SU-DHL-6 (cell line): Measurements from ENCODE around the gene LARP4B.

Source experiments
- H2AFZ ChIP-seq: fragments of 200-600 bp; sonication (generic); 2 replicates; pipeline ENCODE4 v1.6.1; 2014; ENCODE audit warnings: low read depth, mild to moderate bottlenecking, moderate library complexity, mixed read lengths, antibody characterized with exemption, low read length; ENCODE audit not compliant: severe bottlenecking
- H3F3A ChIP-seq: fragments of 200-600 bp; shearing (Covaris generic); 2 replicates; pipeline ENCODE4 v1.6.0; 2016; ENCODE audit warnings: antibody characterized with exemption, mild to moderate bottlenecking; ENCODE audit not compliant: insufficient read depth
- H3K27ac ChIP-seq: fragments of 200-600 bp; sonication (generic); 2 replicates; pipeline ENCODE4 v1.5.1; 2016; ENCODE audit warnings: low read depth, mild to moderate bottlenecking, low read length, moderate library complexity, mixed read lengths
- H3K27me3 ChIP-seq: fragments of 200-600 bp; sonication (generic), shearing (Covaris generic); 2 replicates; pipeline ENCODE4 v1.6.0; 2014; ENCODE audit warnings: mild to moderate bottlenecking, low read length
- H3K36me3 ChIP-seq: fragments of 200-600 bp; sonication (generic); 2 replicates; pipeline ENCODE4 v1.6.1; 2014; ENCODE audit warnings: mild to moderate bottlenecking, low read length, mixed read lengths
- H3K4me2 ChIP-seq: fragments of 300-600, 200-600 bp; shearing (Covaris generic), sonication (generic); 2 replicates; pipeline ENCODE4 v1.6.0; 2014; ENCODE audit warnings: low read length, low read depth, mild to moderate bottlenecking; ENCODE audit not compliant: poor library complexity, severe bottlenecking
- H3K4me3 ChIP-seq: fragments of 200-600 bp; sonication (generic); 2 replicates; pipeline ENCODE4 v1.5.1; 2014; ENCODE audit warnings: antibody characterized with exemption, low read length, mild to moderate bottlenecking, mixed read lengths; ENCODE audit not compliant: insufficient read depth, poor library complexity, severe bottlenecking
- H3K79me2 ChIP-seq: fragments of 200-600 bp; sonication (generic); 2 replicates; pipeline ENCODE4 v1.6.1; 2014; ENCODE audit warnings: mild to moderate bottlenecking, low read length, moderate library complexity; ENCODE audit not compliant: insufficient read depth
- H3K9ac ChIP-seq: fragments of 200-600 bp; sonication (generic); 2 replicates; pipeline ENCODE4 v1.7.0; 2014; ENCODE audit warnings: mild to moderate bottlenecking, low read length
- H3K9me2 ChIP-seq: fragments of 200-600 bp; sonication (generic); replicated peaks from 2 replicates; pipeline ENCODE4 v1.6.1; 2014; ENCODE audit warnings: low read length; ENCODE audit not compliant: insufficient read depth
- H3K9me3 ChIP-seq: fragments of 200-600 bp; sonication (generic); 2 replicates; pipeline ENCODE4 v1.6.1; 2014; ENCODE audit warnings: low read length, mixed read lengths; ENCODE audit not compliant: insufficient read depth
- H4K20me1 ChIP-seq: fragments of 200-600 bp; sonication (generic); 2 replicates; pipeline ENCODE4 v1.6.1; 2014; ENCODE audit warnings: low read depth, mild to moderate bottlenecking, antibody characterized with exemption, low read length, moderate library complexity, mixed read lengths
- CTCF ChIP-seq: fragments of 200-600 bp; sonication (generic); IDR thresholded peaks from one replicate; pipeline ENCODE4 v1.5.1; 2017; ENCODE audit warnings: antibody characterized with exemption, mild to moderate bottlenecking, low read length, moderate library complexity; ENCODE audit not compliant: insufficient read depth, poor library complexity, severe bottlenecking
- EZH2phosphoT487 ChIP-seq: fragments of 200-600 bp; sonication (generic), shearing (Covaris generic); conservative IDR thresholded peaks from 2 replicates; pipeline ENCODE4 v1.6.1; 2018; ENCODE audit warnings: mild to moderate bottlenecking, antibody characterized with exemption, low read length, moderate library complexity, mixed read lengths

Gene LARP4B

GRCh38 chr10:819816-820215, 111.7 kb downstream of the LARP4B start:
- no peak overlapping the region for H3K4me3 ChIP-seq
- no peaks in the 10 kb centered on the region for H3K79me2 ChIP-seq
- H3K9me2 ChIP-seq, result no peaks in the 10 kb centered on the region
- no peak overlapping the region for H3K9ac ChIP-seq
- H3K9me3 ChIP-seq, result no peaks in the 10 kb centered on the region
- H3K27ac ChIP-seq, result no peak overlapping the region
- no peak overlapping the region for H3K4me2 ChIP-seq
- peaks cover 8% of the 10 kb centered on the region; the same call in 1 of the 2 replicates for H3K36me3 ChIP-seq
- no peak overlapping the region for H2AFZ ChIP-seq
- H3K27me3 ChIP-seq, result no peaks in the 10 kb centered on the region
- no peaks in the 10 kb centered on the region for H4K20me1 ChIP-seq
- TF ChIP-seq CTCF (no peak), EZH2phosphoT487 (no peak)
- no peaks in the 10 kb centered on the region for H3F3A ChIP-seq

- Histone ChIP-seq H3K27ac (no peak overlapping the region), H4K20me1 (no peaks in the 10 kb centered on the region), H3K36me3 (peaks cover 8% of the 10 kb centered on the region; the same call in 1 of the 2 replicates), H3K79me2 (no peaks in the 10 kb centered on the region), H3K4me2 (no peak overlapping the region), H3F3A (no peaks in the 10 kb centered on the region), H3K9me2 (no peaks in the 10 kb centered on the region), H2AFZ (no peak overlapping the region), H3K9ac (no peak overlapping the region), H3K4me3 (no peak overlapping the region), H3K9me3 (no peaks in the 10 kb centered on the region), H3K27me3 (no peaks in the 10 kb centered on the region)
- TF ChIP-seq EZH2phosphoT487 (no peak), CTCF (no peak)
Observed at GRCh38 chr10:819326-819725, 112.2 kb downstream of the LARP4B start.

- Histone ChIP-seq H3K79me2 (no peaks in the 10 kb centered on the region), H3F3A (no peaks in the 10 kb centered on the region), H3K9me3 (no peaks in the 10 kb centered on the region), H3K4me2 (no peak overlapping the region), H3K36me3 (peaks cover 8% of the 10 kb centered on the region; the same call in 1 of the 2 replicates), H3K27ac (no peak overlapping the region), H4K20me1 (no peaks in the 10 kb centered on the region), H3K27me3 (no peaks in the 10 kb centered on the region), H2AFZ (no peak overlapping the region), H3K9me2 (no peaks in the 10 kb centered on the region), H3K9ac (no peak overlapping the region), H3K4me3 (no peak overlapping the region)
- TF ChIP-seq EZH2phosphoT487, result no peak
- no peak for TF ChIP-seq CTCF
Observed at GRCh38 chr10:818526-819220, 112.8 kb downstream of the LARP4B start.
